ENCODE results near the gene DOK6. TPM values are rescaled to one million over a fixed set of nuclear protein-coding genes. Genes with fewer than 3 reads are reported as not detected.

The DOK6 gene
- total RNA-seq, 1 donor from 2014 or later: 0.43 TPM

DNA sequence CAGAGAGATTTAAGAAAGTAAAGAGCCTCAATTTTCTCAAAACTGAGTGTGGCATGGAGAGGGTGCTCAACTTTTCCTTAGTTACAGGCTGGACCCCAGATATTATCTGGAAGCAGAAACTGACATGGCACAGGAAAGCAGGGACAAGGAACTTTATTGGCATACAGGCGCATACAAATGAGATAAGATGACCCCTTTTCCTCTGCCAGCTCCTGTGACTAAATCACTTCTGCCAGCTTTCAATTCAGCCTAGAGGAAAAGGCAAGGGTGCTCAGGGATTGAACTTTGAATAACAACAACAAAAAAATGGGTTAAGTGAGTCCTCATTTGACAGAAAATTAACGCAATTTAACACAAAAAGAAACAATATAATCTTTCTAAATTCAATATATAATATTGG is 284.1 kb downstream of the DOK6 start:
- no peak overlapping the region for H3K9ac ChIP-seq
- no peaks in the 10 kb centered on the region for H3K9me3 ChIP-seq (ENCODE audit: low read depth)
- H3F3A ChIP-seq (ENCODE audit: low read depth): no peaks in the 10 kb centered on the region
- H3K4me1 ChIP-seq: no peaks in the 10 kb centered on the region
- H3K27me3 Mint-ChIP-seq (ENCODE audit: insufficient read depth, low read depth): no peaks in the 10 kb centered on the region
- TF ChIP-seq EZH2phosphoT487 (IDR thresholded peaks at IDR 0.05) (no peak), EZH2 (IDR thresholded peaks at IDR 0.05) (no peak)
- TF ChIP-seq, protein P1, sequence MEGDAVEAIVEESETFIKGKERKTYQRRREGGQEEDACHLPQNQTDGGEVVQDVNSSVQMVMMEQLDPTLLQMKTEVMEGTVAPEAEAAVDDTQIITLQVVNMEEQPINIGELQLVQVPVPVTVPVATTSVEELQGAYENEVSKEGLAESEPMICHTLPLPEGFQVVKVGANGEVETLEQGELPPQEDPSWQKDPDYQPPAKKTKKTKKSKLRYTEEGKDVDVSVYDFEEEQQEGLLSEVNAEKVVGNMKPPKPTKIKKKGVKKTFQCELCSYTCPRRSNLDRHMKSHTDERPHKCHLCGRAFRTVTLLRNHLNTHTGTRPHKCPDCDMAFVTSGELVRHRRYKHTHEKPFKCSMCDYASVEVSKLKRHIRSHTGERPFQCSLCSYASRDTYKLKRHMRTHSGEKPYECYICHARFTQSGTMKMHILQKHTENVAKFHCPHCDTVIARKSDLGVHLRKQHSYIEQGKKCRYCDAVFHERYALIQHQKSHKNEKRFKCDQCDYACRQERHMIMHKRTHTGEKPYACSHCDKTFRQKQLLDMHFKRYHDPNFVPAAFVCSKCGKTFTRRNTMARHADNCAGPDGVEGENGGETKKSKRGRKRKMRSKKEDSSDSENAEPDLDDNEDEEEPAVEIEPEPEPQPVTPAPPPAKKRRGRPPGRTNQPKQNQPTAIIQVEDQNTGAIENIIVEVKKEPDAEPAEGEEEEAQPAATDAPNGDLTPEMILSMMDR (IDR thresholded peaks at IDR 0.05): no peak
- H3K4me1 Mint-ChIP-seq: no peaks in the 10 kb centered on the region
- H3K27ac Mint-ChIP-seq: no peak overlapping the region
- H3K27ac ChIP-seq: no peak overlapping the region
- no peaks in the 10 kb centered on the region for H3K9me3 Mint-ChIP-seq
- no peak for DNase-seq (ENCODE audit: low spot score)
- H2AFZ ChIP-seq (replicated peaks): no peak overlapping the region
- H4K20me1 ChIP-seq (ENCODE audit: low read depth): no peaks in the 10 kb centered on the region
- no peaks in the 10 kb centered on the region for H3K36me3 Mint-ChIP-seq
- H3K27me3 ChIP-seq: no peaks in the 10 kb centered on the region
- no peak overlapping the region for H3K4me3 ChIP-seq
- H3K4me3 Mint-ChIP-seq: no peak overlapping the region
- H3K79me2 ChIP-seq (ENCODE audit: low read depth): no peaks in the 10 kb centered on the region
- no peaks in the 10 kb centered on the region for H3K36me3 ChIP-seq
- no peak overlapping the region for H3K4me2 ChIP-seq

DNA sequence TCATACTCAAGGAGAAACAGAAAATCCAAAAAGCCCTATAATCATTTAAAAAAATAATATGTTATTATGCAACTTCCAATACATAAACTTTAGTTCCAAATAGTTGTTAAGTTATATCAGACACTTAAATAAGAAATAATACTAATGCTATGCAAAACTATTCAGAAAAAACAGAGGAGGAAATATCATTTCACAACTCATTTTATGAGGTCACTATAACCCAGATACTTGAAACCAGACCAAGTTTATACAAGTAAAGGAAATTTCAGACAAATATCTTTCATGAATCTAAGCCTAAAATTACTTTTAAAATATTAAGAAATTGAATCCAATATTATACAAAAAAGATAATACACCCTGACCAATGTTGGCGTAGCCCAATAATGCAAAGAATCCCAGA is 286.2 kb downstream of the DOK6 start:
- no peaks in the 10 kb centered on the region for H3K9me3 ChIP-seq (ENCODE audit: low read depth)
- H3K4me2 ChIP-seq: no peak overlapping the region
- no peaks in the 10 kb centered on the region for H3K36me3 Mint-ChIP-seq
- no peaks in the 10 kb centered on the region for H3K36me3 ChIP-seq
- H3K9me3 Mint-ChIP-seq: no peaks in the 10 kb centered on the region
- H3K4me1 Mint-ChIP-seq: no peaks in the 10 kb centered on the region
- H3K4me3 ChIP-seq: no peak overlapping the region
- no peaks in the 10 kb centered on the region for H3F3A ChIP-seq (ENCODE audit: low read depth)
- H3K79me2 ChIP-seq (ENCODE audit: low read depth): no peaks in the 10 kb centered on the region
- H3K27me3 ChIP-seq: no peaks in the 10 kb centered on the region
- H3K9ac ChIP-seq: no peak overlapping the region
- H2AFZ ChIP-seq (replicated peaks): no peak overlapping the region
- H3K27ac ChIP-seq: no peak overlapping the region
- peaks cover under 1% of the 10 kb centered on the region for H3K27me3 Mint-ChIP-seq (ENCODE audit: insufficient read depth, low read depth)
- H3K27ac Mint-ChIP-seq: no peak overlapping the region
- no peak overlapping the region for H3K4me3 Mint-ChIP-seq
- no peaks in the 10 kb centered on the region for H4K20me1 ChIP-seq (ENCODE audit: low read depth)
- H3K4me1 ChIP-seq: no peaks in the 10 kb centered on the region
- no peak for TF ChIP-seq EZH2phosphoT487 (IDR thresholded peaks at IDR 0.05)
- no peak for TF ChIP-seq EZH2 (IDR thresholded peaks at IDR 0.05)
- TF ChIP-seq, protein P1 (IDR thresholded peaks at IDR 0.05): no peak
- no peak for DNase-seq (ENCODE audit: low spot score)

DNA sequence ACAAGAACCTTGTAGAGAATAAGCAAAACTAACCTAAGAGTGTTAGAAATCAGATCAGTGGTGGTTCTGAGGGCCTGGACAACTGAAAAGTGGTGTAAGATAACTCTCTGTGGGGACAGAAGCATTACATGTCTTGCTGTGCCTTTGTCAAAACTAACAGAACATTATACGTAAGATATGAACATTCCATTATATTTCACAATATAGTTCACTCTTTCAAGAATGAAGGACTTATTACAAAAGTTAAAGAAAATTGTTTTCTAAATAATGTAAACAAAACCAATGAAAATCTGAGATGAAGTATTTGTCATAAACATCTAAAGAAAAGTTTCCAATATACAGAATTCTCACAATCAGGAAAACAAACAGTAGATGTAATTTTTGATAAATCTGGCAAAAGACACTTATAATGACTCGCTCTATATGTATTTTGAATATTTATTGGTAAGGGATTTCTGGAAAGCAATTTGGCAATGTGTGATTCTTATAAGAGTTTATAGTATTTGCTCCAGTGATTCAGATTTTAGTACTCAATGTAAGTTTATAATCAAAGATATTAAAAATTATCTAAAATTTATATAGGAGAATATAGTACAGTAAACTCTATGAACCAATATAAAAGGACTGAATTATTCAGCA is 288.6 kb downstream of the DOK6 start:
- H3K4me2 ChIP-seq: no peak overlapping the region

More for the DNA sequence above, 288.6 kb downstream of the DOK6 start:
- no peaks in the 10 kb centered on the region for H3K36me3 ChIP-seq
- Mint-ChIP-seq H3K4me3 (no peak overlapping the region), H3K36me3 (peaks cover 2% of the 10 kb centered on the region), H3K9me3 (peaks cover 3% of the 10 kb centered on the region), H3K27me3 (ENCODE audit: insufficient read depth, low read depth) (peaks cover 3% of the 10 kb centered on the region), H3K27ac (no peak overlapping the region), H3K4me1 (no peaks in the 10 kb centered on the region)
- no peaks in the 10 kb centered on the region for H3K9me3 ChIP-seq (ENCODE audit: low read depth)
- no peak overlapping the region for H3K9ac ChIP-seq
- H3K79me2 ChIP-seq (ENCODE audit: low read depth): no peaks in the 10 kb centered on the region
- H3K27ac ChIP-seq: no peak overlapping the region
- DNase-seq (ENCODE audit: low spot score): no peak
- no peaks in the 10 kb centered on the region for H3F3A ChIP-seq (ENCODE audit: low read depth)
- no peak overlapping the region for H3K4me3 ChIP-seq
- no peaks in the 10 kb centered on the region for H4K20me1 ChIP-seq (ENCODE audit: low read depth)
- H2AFZ ChIP-seq (replicated peaks): no peak overlapping the region
- TF ChIP-seq EZH2 (IDR thresholded peaks at IDR 0.05): no peak
- TF ChIP-seq, protein P1 (IDR thresholded peaks at IDR 0.05): no peak
- TF ChIP-seq EZH2phosphoT487 (IDR thresholded peaks at IDR 0.05): no peak
- H3K4me1 ChIP-seq: no peaks in the 10 kb centered on the region
- H3K27me3 ChIP-seq: no peaks in the 10 kb centered on the region
